H9 (cell line): Measurements from ENCODE around the gene KRT34. TPM values are rescaled to one million over a fixed set of nuclear protein-coding genes. Genes with fewer than 3 reads are reported as not detected.

ENCODE experiments used
- DNase-seq: peaks from one replicate; pipeline ENCODE4 v3.0.0-alpha.2; 2017
- H2AFZ ChIP-seq: one replicate; pipeline ENCODE4 v1.6.1; 2013; ENCODE audit warnings: mild to moderate bottlenecking, low read length, control low read depth, moderate library complexity
- H2AK5ac ChIP-seq: 2 replicates; pipeline ENCODE4 v1.6.1; 2013; ENCODE audit warnings: low read length, control low read depth, mixed read lengths; ENCODE audit not compliant: insufficient read length
- H2BK120ac ChIP-seq: one replicate; pipeline ENCODE4 v1.6.1; 2013; ENCODE audit warnings: low read depth, mild to moderate bottlenecking, low read length, control low read depth, inconsistent platforms; ENCODE audit not compliant: poor library complexity, severe bottlenecking
- H2BK12ac ChIP-seq: 2 replicates; pipeline ENCODE4 v1.6.1; 2013; ENCODE audit warnings: low read length, control low read depth, mixed read lengths, low read depth; ENCODE audit not compliant: insufficient read length
- H2BK15ac ChIP-seq: 2 replicates; pipeline ENCODE4 v1.6.1; 2013; ENCODE audit warnings: low read depth, low read length, control low read depth
- H2BK20ac ChIP-seq: one replicate; pipeline ENCODE4 v1.6.1; 2013; ENCODE audit warnings: low read depth, mild to moderate bottlenecking, low read length, control low read depth, inconsistent platforms; ENCODE audit not compliant: poor library complexity, severe bottlenecking
- H2BK5ac ChIP-seq: 2 replicates; pipeline ENCODE4 v1.6.1; 2013; ENCODE audit warnings: low read length, control low read depth, mixed read lengths; ENCODE audit not compliant: insufficient read length
- H3K14ac ChIP-seq: 2 replicates; pipeline ENCODE4 v1.6.1; 2013; ENCODE audit warnings: low read length, control low read depth; ENCODE audit not compliant: insufficient read depth
- H3K18ac ChIP-seq: 2 replicates; pipeline ENCODE4 v1.6.1; 2013; ENCODE audit warnings: low read depth, mild to moderate bottlenecking, mixed read lengths, low read length, control low read depth; ENCODE audit not compliant: insufficient read length
- H3K23ac ChIP-seq: 2 replicates; pipeline ENCODE4 v1.6.1; 2013; ENCODE audit warnings: low read length, control low read depth, mixed read lengths, low read depth; ENCODE audit not compliant: insufficient read length
- H3K23me2 ChIP-seq: 2 replicates; pipeline ENCODE4 v1.6.1; 2013; ENCODE audit warnings: low read depth, mild to moderate bottlenecking, mixed read lengths, low read length, control low read depth; ENCODE audit not compliant: insufficient read length, poor library complexity, severe bottlenecking
- H3K27ac ChIP-seq: 2 replicates; pipeline ENCODE4 v1.5.1; 2013; ENCODE audit warnings: low read length, control low read depth, mixed read lengths, low read depth; ENCODE audit not compliant: insufficient read length
- H3K27me3 ChIP-seq: 2 replicates; pipeline ENCODE4 v1.6.1; 2013; ENCODE audit warnings: low read length, control low read depth, inconsistent platforms; ENCODE audit not compliant: insufficient read depth
- H3K4ac ChIP-seq: 2 replicates; pipeline ENCODE4 v1.6.1; 2013; ENCODE audit warnings: low read depth, mild to moderate bottlenecking, control low read depth, inconsistent platforms, low read length, moderate library complexity
- H3K4me1 ChIP-seq: 2 replicates; pipeline ENCODE4 v1.6.1; 2013; ENCODE audit warnings: low read length, control low read depth, inconsistent platforms; ENCODE audit not compliant: insufficient read depth
- H3K4me2 ChIP-seq: 2 replicates; pipeline ENCODE4 v1.6.1; 2013; ENCODE audit warnings: low read length, control low read depth, mixed read lengths; ENCODE audit not compliant: insufficient read length, insufficient read depth
- H3K56ac ChIP-seq: 2 replicates; pipeline ENCODE4 v1.6.1; 2013; ENCODE audit warnings: low read depth, mild to moderate bottlenecking, mixed read lengths, low read length, control low read depth; ENCODE audit not compliant: insufficient read length
- H3K79me1 ChIP-seq: 2 replicates; pipeline ENCODE4 v1.6.1; 2013; ENCODE audit warnings: low read depth, mild to moderate bottlenecking, moderate library complexity, low read length, control low read depth, inconsistent platforms; ENCODE audit not compliant: insufficient read depth, poor library complexity, severe bottlenecking
- H3K79me2 ChIP-seq: 2 replicates; pipeline ENCODE4 v1.6.1; 2013; ENCODE audit warnings: low read length, control low read depth, inconsistent platforms; ENCODE audit not compliant: insufficient read depth
- H3K9ac ChIP-seq: 2 replicates; pipeline ENCODE4 v1.6.1; 2013; ENCODE audit warnings: low read length, control low read depth, mixed read lengths; ENCODE audit not compliant: insufficient read length; ENCODE audit errors: extremely low read depth
- H3K9me3 ChIP-seq: one replicate; pipeline ENCODE4 v1.6.1; 2013; ENCODE audit warnings: low read depth, low read length, inconsistent platforms; ENCODE audit not compliant: control insufficient read depth
- H3T11ph ChIP-seq: one replicate; pipeline ENCODE4 v1.6.1; 2013; ENCODE audit warnings: mild to moderate bottlenecking, low read length, control low read depth, inconsistent platforms
- H4K20me1 ChIP-seq: one replicate; pipeline ENCODE4 v1.6.1; 2013; ENCODE audit not compliant: control insufficient read depth, insufficient read length, insufficient read depth
- H4K5ac ChIP-seq: 2 replicates; pipeline ENCODE4 v1.6.1; 2013; ENCODE audit warnings: low read depth, mild to moderate bottlenecking, mixed read lengths, low read length, control low read depth; ENCODE audit not compliant: insufficient read length
- H4K8ac ChIP-seq: replicated peaks from 2 replicates; pipeline ENCODE4 v1.6.1; 2013; ENCODE audit warnings: low read length, control low read depth, mixed read lengths, low read depth; ENCODE audit not compliant: insufficient read length
- H4K91ac ChIP-seq: 2 replicates; pipeline ENCODE4 v1.6.1; 2013; ENCODE audit warnings: low read depth, mild to moderate bottlenecking, moderate library complexity, mixed read lengths, low read length, control low read depth; ENCODE audit not compliant: insufficient read length
- H3K27ac Mint-ChIP-seq, 3 experiments: 2 replicates in 2 of 3; 3 replicates in 1 of 3; pipeline ENCODE4 v1.8.0; 2020 to 2021; ENCODE audit warnings: mixed read lengths in 3 of 3, mild to moderate bottlenecking in 1 of 3, moderate library complexity in 1 of 3
- H3K27me3 Mint-ChIP-seq: 2 replicates; pipeline ENCODE4 v1.8.0; 2021; ENCODE audit warnings: low read depth, mild to moderate bottlenecking, moderate library complexity, mixed read lengths
- H3K36me3 Mint-ChIP-seq, 3 experiments: 2 replicates in 2 of 3; 3 replicates in 1 of 3; pipeline ENCODE4 v1.8.0; 2020 to 2021; ENCODE audit warnings: low read depth in 3 of 3, mixed read lengths in 3 of 3; ENCODE audit not compliant: insufficient read depth in 1 of 3
- H3K4me1 Mint-ChIP-seq, 2 experiments: 2 replicates each; pipeline ENCODE4 v1.8.0; 2020; ENCODE audit warnings: mixed read lengths in 2 of 2
- H3K4me3 Mint-ChIP-seq, 2 experiments: 2 replicates in 1 of 2; 3 replicates in 1 of 2; pipeline ENCODE4 v1.8.0; 2020 to 2021; ENCODE audit warnings: mild to moderate bottlenecking in 2 of 2, mixed read lengths in 2 of 2, moderate library complexity in 1 of 2
- H3K9me3 Mint-ChIP-seq, 2 experiments: 2 replicates in 1 of 2; 3 replicates in 1 of 2; pipeline ENCODE4 v1.8.0; 2020; ENCODE audit warnings: mild to moderate bottlenecking in 2 of 2, mixed read lengths in 2 of 2, moderate library complexity in 1 of 2
- WGBS: extraction: QIAGEN DNeasy Blood & Tissue Kit; methylation state at CpG from one replicate; pipeline ENCODE4 v1.1.7; 2013; ENCODE audit warnings: missing lambda C conversion rate, low lambda C conversion rate, mixed read lengths; ENCODE audit not compliant: insufficient read length; ENCODE audit errors: extremely low coverage; 5-methylcytosine and 5-hydroxymethylcytosine counted together
- total RNA-seq: library from RNA; stranded (reverse); gene quantifications from 2 replicates; pipeline ENCODE4 v1.2.1, GENCODE V29; 2021
- TF ChIP-seq, protein P1 (sequence below): fragments of 200-600 bp; sonication (generic); conservative IDR thresholded peaks from 3 replicates; pipeline ENCODE4 v1.8.0; 2021; ENCODE audit warnings: antibody characterized with exemption, mild to moderate bottlenecking

Gene KRT34
- total RNA-seq, 1 experiment from 2014 or later, result not detected

DNA sequence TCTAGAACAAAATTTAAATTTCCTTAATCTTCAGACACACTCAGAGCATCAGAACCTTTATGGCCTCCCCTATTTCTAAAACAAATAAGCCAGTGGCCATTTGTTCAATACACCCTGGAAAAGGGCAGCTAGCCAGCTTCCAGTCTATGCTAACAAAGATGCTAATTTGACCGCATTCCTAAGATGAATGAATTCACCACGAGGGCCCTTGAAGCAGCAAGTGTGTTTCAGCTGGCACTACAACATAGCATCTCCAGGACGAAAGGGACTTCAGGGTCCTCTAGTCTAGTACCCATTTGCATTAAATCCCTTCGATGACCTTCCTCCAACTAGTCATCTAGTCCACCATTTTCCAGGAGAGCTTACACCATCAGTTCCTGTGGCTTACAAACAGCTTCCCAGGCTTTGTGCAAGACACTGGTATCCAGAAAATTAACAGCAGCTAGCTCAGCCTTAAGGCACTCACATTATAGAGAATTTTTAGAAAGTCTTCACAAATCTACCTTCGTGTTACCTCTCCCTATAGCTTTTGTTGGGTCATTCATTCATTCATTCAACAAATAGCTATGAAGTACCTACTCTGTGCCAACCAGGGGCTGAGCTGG lies 31.3 kb upstream of the KRT34 start:
- no peak overlapping the region for H4K5ac ChIP-seq
- no CpG with 5 or more reads among the region's 5 CpGs for WGBS
- H3K9me3 ChIP-seq, result no peaks in the 10 kb centered on the region
- H2AK5ac ChIP-seq, result no peak overlapping the region
- no peak overlapping the region for H2BK12ac ChIP-seq
- H2BK120ac ChIP-seq, result no peak overlapping the region
- peak; percentile 61 for DNase-seq
- no peak overlapping the region for H3K14ac ChIP-seq
- no peak overlapping the region for H4K8ac ChIP-seq
- Mint-ChIP-seq H3K9me3 (no peaks in the 10 kb centered on the region), H3K27me3 (no peaks in the 10 kb centered on the region; the same call in 1 of the 2 replicates), H3K27ac (peak overlapping the region in 1 of 3 experiments; percentile 56; a peak in 2 of 7 replicates), H3K36me3 (no peaks in the 10 kb centered on the region), H3K4me1 (peaks cover 36 to 38% of the 10 kb centered on the region in 2 experiments), H3K4me3 (no peak overlapping the region)
- peaks cover 4% of the 10 kb centered on the region for H3K4me1 ChIP-seq
- no peak overlapping the region for H3K27ac ChIP-seq
- no peaks in the 10 kb centered on the region for H3K79me1 ChIP-seq
- no peak overlapping the region for H2AFZ ChIP-seq
- no peak overlapping the region for H3K9ac ChIP-seq
- no peak overlapping the region for H3T11ph ChIP-seq
- H3K27me3 ChIP-seq, result no peaks in the 10 kb centered on the region
- H2BK15ac ChIP-seq, result no peak overlapping the region
- no peak overlapping the region for H4K91ac ChIP-seq
- no peak overlapping the region for H3K56ac ChIP-seq
- H2BK20ac ChIP-seq, result no peak overlapping the region
- H4K20me1 ChIP-seq, result no peaks in the 10 kb centered on the region
- H3K4ac ChIP-seq, result no peak overlapping the region
- no peak overlapping the region for H3K23ac ChIP-seq
- no peak overlapping the region for H3K18ac ChIP-seq
- peak overlapping the region; percentile 15 for H3K4me2 ChIP-seq
- no peaks in the 10 kb centered on the region for H3K79me2 ChIP-seq
- H3K23me2 ChIP-seq, result no peaks in the 10 kb centered on the region
- TF ChIP-seq, protein P1, sequence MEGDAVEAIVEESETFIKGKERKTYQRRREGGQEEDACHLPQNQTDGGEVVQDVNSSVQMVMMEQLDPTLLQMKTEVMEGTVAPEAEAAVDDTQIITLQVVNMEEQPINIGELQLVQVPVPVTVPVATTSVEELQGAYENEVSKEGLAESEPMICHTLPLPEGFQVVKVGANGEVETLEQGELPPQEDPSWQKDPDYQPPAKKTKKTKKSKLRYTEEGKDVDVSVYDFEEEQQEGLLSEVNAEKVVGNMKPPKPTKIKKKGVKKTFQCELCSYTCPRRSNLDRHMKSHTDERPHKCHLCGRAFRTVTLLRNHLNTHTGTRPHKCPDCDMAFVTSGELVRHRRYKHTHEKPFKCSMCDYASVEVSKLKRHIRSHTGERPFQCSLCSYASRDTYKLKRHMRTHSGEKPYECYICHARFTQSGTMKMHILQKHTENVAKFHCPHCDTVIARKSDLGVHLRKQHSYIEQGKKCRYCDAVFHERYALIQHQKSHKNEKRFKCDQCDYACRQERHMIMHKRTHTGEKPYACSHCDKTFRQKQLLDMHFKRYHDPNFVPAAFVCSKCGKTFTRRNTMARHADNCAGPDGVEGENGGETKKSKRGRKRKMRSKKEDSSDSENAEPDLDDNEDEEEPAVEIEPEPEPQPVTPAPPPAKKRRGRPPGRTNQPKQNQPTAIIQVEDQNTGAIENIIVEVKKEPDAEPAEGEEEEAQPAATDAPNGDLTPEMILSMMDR, result no peak
- no peak overlapping the region for H2BK5ac ChIP-seq
